HG03520 (cell line): Measurements from ENCODE around the gene PLAC8.
"Not testable (repeated sequence)": the region's sequence is repeated elsewhere in the genome, so short reads cannot be mapped to it uniquely, and the experiment has no call there.

Source experiments
- ATAC-seq: cut with Tn5 transposase; IDR thresholded peaks from one replicate; pipeline ENCODE4 v1.9.1; 2021; ENCODE audit warnings: mild to moderate bottlenecking, moderate library complexity; ENCODE audit not compliant: unreplicated experiment

The PLAC8 gene

GRCh38 chr4:83114576-83114975, at the start of gene PLAC8:
TSS of gene PLAC8 (minus strand) at chr4:83114729. CDS start at chr4:83107921, 6,808 bp downstream.
- peak; percentile 42 for ATAC-seq

DNA sequence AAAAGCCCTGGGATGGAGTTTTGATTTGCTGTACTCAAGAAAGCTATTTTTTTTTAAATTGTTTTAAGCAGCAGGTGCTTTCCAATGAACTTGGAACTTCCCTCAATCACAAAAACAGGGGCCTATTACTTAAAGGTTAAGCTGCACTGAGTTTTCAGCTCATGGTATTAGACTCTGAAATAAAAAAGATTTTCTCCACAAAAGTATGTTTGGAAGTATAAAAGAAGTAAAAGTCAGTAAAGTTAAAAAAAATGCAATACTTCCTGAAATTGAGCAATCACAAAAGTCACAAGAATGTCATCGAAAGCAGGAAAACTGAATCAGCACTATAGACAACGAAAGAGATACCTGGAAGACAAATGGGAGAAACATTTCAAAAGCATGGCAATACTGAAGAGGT, 38.9 kb upstream of the PLAC8 start:
- no peak for ATAC-seq

DNA sequence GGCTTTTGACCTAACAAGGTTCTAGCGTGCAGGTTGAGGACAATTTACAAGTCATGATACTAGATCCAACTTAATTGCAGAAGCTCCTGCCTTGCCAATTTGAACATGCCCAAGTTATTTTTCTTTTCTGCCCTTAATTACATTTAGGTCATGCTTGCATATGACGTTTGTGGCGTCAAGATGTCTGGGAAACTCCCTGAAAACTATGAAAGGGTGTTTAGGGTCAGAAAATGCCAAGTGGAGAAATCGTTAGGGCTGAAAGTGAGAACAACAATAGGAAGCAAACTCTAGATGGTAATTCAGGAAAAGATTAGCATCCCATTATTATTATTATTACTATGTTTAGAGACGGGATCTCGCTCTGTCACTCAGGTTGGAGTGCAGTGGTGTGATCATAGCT, 38.2 kb upstream of the PLAC8 start:
- ATAC-seq: no peak

DNA sequence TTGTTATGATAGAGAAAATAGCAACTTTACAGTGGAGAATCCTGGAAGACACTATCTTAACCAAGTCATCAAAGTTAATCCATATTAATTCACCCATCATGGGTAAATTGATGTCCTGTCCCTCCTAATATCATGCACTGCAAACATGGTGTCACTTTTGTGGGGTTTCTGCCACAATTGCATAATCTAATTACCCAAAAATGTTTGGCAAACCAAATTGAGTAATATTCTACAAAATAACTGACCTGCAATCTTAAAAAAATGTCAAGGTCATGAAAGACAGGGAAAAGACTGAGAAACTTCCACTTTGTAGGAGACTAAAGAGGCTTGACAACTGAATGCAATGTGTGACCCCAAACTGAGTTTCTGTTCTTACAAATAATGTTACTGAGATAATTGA, 37.1 kb upstream of the PLAC8 start:
- ATAC-seq: no peak

DNA sequence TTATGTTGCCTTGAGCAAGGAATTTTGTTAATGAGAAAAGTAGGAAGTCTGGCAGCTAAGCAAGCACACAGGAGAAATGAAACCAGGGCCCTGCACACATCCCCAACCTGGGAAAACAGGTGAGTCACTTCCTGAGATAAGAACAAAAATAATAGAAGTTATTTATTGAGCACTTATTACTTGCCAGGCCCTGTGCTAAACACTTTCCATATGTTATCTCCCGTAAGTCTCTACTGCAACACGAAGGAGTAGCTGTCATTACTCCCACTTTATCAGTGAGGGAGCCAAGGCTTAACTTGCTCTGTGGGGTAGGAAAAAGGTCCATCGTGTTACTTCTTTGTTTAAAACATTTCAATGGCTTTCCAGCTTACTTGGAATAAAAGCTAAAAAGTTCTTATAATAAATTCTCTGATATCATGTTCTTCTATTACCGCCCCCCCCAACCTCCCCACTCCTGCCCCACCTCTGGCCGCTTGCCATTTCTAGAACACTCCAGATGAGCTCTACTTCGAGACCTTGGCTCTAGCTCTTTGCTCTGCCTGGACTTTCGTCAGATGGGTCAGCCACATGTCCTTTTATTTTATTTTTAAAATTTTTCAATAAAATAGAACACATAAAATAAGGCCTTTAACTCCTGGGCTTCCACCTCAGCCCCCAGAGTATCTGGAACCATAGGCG, 36.3 kb upstream of the PLAC8 start:
- no peak for ATAC-seq

GRCh38 chr4:83149865-83150652, 35.5 kb upstream of the PLAC8 start:
- no peak for ATAC-seq

GRCh38 chr4:83146841-83147240, 32.3 kb upstream of the PLAC8 start:
- ATAC-seq: no peak

- not testable (repeated sequence) for ATAC-seq
Observed at GRCh38 chr4:83145776-83146175, 31.2 kb upstream of the PLAC8 start.

GRCh38 chr4:83139514-83140156, 25.1 kb upstream of the PLAC8 start:
- ATAC-seq: no peak

GRCh38 chr4:83138946-83139345, 24.4 kb upstream of the PLAC8 start:
- ATAC-seq: no peak

DNA sequence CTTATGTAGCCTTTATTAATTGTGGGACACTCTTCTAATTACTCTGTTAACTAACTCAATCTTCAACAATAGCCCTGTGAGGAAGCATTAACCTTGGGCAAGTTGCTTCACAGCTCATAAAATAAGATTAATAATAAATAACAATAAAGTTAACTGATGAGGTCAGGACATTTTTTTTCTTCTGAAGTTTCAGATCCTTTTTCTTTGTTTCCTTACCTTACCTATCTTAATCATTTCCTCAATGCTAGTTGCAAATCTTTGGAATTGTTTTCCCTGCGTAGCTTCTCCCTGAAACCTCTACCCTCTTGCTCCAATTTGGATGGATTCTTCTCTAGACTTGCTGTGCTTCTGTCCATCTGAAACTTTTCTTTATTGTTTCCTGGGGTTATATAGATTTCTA, 17.5 kb upstream of the PLAC8 start:
- no peak for ATAC-seq

GRCh38 chr4:83129264-83129663, 14.7 kb upstream of the PLAC8 start:
- ATAC-seq: no peak

DNA sequence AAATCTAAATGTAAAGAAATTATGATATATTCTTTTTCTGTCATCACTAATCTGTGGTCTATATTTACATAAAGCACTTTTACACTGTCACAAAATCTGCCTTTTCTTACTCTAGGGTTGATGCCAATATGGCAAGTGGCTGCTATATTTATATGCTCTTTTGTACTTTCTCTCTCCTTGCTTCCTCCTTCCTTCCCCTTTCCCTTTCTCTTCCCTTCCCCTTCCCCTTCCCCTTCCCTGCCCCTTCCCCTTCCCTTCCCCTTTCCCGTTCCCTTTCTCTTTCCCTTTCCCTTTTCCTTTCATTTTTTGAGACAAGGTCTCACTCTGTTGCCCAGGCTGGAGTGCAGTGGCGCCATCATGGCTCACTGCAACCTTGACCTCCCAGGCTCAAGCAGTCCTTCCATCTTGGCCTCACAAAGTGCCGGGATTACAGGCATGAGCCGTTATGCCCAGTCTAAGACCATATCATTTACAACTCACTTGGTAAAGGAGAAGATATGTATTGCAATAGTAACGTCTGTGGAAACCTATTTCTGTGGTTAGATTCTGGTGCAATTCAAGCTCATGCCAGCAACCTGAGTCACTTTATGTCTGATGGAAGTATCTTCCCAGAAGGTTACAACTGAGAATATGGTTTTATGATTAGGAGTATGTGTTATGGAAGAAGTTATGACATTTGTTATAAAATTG, 13.9 kb upstream of the PLAC8 start:
- ATAC-seq: no peak

GRCh38 chr4:83125738-83126141, 11.2 kb upstream of the PLAC8 start:
- no peak for ATAC-seq

DNA sequence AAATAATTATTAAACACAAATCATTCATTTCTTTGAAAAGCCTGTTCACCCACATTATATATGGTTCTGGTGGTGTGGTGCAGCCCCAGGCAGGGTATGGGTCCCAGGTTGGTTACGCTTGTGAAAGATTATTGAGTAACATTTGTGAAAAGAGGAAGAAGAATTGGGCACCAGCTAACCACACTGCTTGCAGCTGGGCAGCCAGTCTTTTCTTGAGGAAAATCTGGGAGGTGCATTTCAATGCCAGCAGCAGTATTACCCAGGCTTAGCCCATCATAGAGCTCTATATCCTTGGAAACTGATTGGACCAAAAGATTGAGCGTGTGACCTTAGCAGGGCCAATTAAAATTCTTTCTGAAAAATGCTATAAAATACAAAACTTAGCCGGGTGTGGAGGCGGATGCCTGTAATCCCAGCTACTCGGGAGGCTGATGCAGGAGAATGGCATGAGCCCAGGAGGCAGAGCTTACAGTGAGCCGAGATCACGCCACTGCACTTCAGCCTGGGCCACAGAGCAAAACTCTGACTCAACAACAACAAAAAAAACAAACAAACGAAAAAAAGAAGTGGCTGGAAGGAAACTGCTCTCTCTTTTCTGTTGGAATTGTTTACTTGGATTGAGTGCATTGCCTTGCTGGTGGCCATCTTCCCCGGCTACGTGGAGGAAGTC, 9.7 kb upstream of the PLAC8 start:
- no peak for ATAC-seq

- ATAC-seq: no peak
Observed at GRCh38 chr4:83121246-83121645, 6.7 kb upstream of the PLAC8 start.

DNA sequence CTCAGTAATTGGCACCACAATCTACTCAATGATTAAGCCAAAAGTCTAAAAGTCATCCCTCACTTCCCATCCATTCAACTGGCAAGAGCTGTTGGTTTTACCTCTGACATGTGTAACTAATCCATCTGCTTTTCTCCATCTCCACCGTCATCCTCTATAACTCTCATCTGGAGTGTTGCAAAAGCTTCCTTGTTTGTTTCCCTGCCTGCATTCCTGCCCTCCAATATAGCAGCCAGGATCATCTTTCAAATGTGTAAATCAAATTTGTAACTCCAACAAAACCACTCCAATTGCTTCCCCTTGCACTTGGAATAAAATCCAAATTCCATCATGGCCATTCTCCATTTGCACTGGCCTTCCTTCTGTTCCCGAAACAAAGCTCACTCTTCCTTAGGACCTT, 4.3 kb upstream of the PLAC8 start:
- ATAC-seq: no peak

DNA sequence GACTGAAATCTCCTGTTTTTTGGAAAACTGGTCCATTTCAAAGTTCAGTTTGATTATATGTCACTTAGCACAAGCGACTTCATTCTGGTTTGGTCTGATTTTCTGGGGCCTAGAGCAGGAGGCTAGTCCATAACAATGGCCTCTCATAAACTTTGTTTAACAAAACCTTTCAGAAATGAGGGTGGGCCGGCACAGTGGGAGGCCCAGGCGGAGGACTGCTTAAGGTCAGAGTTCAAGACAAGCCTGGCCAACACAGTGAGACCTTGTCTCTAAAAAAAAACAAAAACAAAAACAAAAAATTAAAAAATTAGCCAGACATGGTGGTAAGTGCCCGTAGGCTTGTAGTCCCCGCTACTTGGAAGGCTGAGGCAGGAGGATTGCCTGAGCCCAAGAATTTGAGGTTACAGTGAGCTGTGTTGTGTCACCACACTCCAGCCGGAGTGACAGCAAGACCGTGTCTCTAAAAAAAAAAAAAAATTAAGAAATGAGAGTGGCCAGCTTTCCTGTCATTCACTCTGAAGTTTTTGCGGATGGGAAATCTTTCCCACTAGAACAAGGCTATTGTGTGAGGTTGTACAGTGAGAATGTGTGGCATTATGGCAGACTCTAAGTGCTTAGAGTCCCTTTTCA, 1.2 kb upstream of the PLAC8 start:
- ATAC-seq: no peak

GRCh38 chr4:83115000-83115399, 471 bp upstream of the PLAC8 start:
- no peak for ATAC-seq

GRCh38 chr4:83113429-83113786, 1.1 kb downstream of the PLAC8 start:
- no peak for ATAC-seq
